Right atrium auricular region (tissue), 2 donors: ENCODE data around the gene SKI. TPM values are rescaled to one million over a fixed set of nuclear protein-coding genes. Genes with fewer than 3 reads are reported as not detected.

Experiments
- DNase-seq: peaks from one replicate; pipeline ENCODE4 v3.0.0-alpha.2; 2019; ENCODE audit warnings: low spot score
- H3K27ac ChIP-seq, 2 donors: fragments of 200-600 bp; sonication (generic); 1 replicate in 1 of 2; 2 replicates in 1 of 2; pipeline ENCODE4 v1.5.1; 2016 to 2019
- H3K27me3 ChIP-seq, 2 donors: fragments of 200-600 bp; sonication (generic); one replicate each; pipeline versions ENCODE4 v1.5.1 to v1.6.0; 2017 to 2019
- H3K36me3 ChIP-seq: fragments of 200-600 bp; sonication (generic); one replicate; pipeline ENCODE4 v1.5.1; 2016
- H3K4me1 ChIP-seq, 2 donors: fragments of 200-600 bp; sonication (generic); one replicate each; pipeline versions ENCODE4 v1.5.1 to v1.6.0; 2017 to 2019
- H3K4me3 ChIP-seq, 2 donors: fragments of 200-600 bp; sonication (generic); 1 replicate in 1 of 2; 2 replicates in 1 of 2; pipeline ENCODE4 v1.5.1; 2017 to 2019; ENCODE audit warnings: mild to moderate bottlenecking in 1 of 2, moderate library complexity in 1 of 2
- H3K9me3 ChIP-seq, 2 donors: fragments of 200-600 bp; sonication (generic); one replicate each; pipeline ENCODE4 v1.5.1; 2019
- total RNA-seq, 2 donors: library from RNA; depleted of rRNA; stranded (reverse); fragments of >200 nt; gene quantifications; one replicate each; pipeline ENCODE4 v1.1.0, GENCODE V29; 2016
- TF ChIP-seq, protein P1 (sequence below), 2 donors: fragments of 200-600 bp; sonication (generic); IDR thresholded peaks; one replicate each; pipeline ENCODE4 v1.5.1; 2019; ENCODE audit warnings: antibody characterized with exemption in 2 of 2

Gene SKI
- total RNA-seq, 2 donors from 2014 or later: 36.7 to 57.2 TPM

DNA sequence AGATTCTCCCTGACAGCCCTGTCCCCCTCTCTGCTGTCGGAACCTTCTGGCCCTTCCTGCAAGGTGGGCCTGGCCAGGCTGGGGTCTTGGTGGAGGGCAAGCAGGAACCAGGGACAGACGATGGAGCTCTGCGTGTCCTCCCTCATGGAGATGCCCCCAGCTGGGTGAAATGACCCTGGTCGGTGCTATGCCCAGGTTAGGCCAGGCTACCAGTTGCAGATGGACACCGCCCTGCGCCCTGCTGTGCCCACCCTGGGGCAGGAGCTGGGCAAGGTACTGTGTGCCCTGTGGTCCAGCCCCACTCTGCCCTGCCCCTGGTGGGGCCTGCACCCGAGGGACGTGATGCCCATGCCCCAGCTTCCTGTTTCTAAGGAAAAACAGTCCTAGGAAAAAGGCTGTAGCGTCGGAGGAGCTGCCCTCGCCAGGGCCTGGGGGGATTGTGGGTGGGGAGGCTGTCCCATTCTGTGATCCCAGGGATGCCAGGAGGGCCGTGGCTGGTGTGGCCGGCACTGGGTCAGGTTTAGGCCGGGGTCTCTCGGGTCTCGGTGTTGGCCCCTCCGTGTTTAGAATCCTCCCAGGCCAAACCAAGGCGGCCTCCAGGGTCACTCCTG lies 85.6 kb downstream of the SKI start:
- peak overlapping the region; percentile 92 to 93 for H3K27ac ChIP-seq
- H3K4me3 ChIP-seq: peak overlapping the region; percentile 61 to 81
- peaks cover 3% of the 10 kb centered on the region for H3K36me3 ChIP-seq
- no peaks in the 10 kb centered on the region for H3K9me3 ChIP-seq
- no peak for DNase-seq
- peaks cover 0 to 82% of the 10 kb centered on the region in 2 donors for H3K4me1 ChIP-seq
- H3K27me3 ChIP-seq: no peaks in the 10 kb centered on the region
- TF ChIP-seq, protein P1, sequence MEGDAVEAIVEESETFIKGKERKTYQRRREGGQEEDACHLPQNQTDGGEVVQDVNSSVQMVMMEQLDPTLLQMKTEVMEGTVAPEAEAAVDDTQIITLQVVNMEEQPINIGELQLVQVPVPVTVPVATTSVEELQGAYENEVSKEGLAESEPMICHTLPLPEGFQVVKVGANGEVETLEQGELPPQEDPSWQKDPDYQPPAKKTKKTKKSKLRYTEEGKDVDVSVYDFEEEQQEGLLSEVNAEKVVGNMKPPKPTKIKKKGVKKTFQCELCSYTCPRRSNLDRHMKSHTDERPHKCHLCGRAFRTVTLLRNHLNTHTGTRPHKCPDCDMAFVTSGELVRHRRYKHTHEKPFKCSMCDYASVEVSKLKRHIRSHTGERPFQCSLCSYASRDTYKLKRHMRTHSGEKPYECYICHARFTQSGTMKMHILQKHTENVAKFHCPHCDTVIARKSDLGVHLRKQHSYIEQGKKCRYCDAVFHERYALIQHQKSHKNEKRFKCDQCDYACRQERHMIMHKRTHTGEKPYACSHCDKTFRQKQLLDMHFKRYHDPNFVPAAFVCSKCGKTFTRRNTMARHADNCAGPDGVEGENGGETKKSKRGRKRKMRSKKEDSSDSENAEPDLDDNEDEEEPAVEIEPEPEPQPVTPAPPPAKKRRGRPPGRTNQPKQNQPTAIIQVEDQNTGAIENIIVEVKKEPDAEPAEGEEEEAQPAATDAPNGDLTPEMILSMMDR (IDR thresholded peaks at IDR 0.05): no peak

DNA sequence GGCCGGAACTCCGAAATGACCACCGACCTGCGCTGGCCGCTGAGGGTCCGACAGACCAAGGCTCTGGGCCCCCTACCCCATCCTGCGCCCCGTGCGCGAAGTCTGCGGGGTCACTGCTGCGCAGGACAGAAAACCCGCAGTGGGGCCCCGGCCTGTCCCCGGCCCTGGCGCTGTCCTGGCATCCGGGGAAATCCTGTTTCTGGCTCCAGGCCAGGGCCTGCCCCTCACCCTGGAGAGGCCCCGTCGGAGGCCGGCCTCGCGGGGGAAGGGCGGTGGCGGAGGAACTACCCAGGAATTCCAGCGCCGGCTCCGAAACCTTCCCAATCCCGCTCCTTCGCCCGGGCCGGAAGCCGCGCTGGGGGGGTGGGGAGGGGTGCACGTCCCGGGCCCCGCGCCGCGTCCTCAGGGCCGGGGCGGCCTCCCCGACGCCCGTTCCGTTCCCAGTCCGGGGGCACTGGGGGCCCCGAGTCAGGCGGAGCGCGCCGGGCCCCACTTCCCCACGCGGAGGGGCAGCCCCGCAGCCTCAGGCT lies 86.2 kb downstream of the SKI start:
- no peak for DNase-seq
- Histone ChIP-seq H3K36me3 (no peaks in the 10 kb centered on the region), H3K27me3 (no peaks in the 10 kb centered on the region), H3K4me3 (peak overlapping the region; percentile 61 to 81), H3K27ac (peak overlapping the region; percentile 92 to 93), H3K4me1 (peaks cover 0 to 88% of the 10 kb centered on the region in 2 donors), H3K9me3 (no peaks in the 10 kb centered on the region)
- TF ChIP-seq, protein P1 (IDR thresholded peaks at IDR 0.05): no peak

DNA sequence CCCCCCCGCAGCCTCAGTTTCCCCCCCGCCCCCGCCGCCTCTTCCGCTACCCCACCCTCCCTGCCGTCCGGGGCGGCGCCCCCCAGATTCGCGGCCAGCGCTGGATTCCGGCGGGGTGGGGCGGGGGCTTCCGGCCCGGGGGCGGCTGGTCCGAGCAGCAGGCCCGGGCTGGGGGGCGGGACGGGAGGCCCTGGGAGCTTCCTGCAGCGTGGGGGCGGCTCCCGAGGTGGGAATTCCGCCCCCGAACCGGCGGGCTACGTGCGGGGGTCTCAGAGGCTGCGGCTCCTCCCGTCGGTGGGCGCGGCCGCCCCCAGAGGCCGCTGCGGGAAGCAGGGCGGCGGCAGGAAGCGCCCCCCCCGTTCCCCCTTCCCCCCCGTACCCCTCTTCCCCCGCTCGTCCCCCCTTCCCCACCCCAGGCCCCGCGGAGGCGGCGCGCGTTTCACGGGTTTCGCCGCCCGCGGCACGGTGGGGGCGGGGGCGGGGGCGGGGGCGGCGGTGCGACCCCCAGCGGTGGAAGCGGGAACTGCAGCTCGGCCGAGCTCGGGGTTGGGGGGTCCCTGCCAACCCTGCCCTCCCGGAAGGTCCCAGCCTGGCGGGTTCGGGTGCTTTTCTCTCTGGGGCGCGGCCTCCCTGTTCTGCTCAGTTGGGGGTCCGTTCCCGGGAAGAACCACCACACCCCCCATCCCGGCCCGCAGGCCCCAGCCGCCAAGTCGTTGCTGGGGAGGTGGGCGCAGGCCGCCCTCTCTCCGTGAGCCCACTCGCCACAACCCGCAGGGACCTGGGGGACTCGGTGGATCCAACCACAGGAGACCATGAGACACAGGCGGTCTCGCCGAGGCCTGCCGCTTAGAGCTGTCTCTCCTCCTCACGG lies 86.9 kb downstream of the SKI start:
- no peaks in the 10 kb centered on the region for H3K27me3 ChIP-seq
- peak overlapping the region; percentile 61 to 81 for H3K4me3 ChIP-seq
- H3K4me1 ChIP-seq: peaks cover 0 to 94% of the 10 kb centered on the region in 2 donors
- H3K9me3 ChIP-seq: no peaks in the 10 kb centered on the region
- TF ChIP-seq, protein P1 (IDR thresholded peaks at IDR 0.05): peak; percentile 100
- H3K36me3 ChIP-seq: no peaks in the 10 kb centered on the region
- peak overlapping the region; percentile 92 to 93 for H3K27ac ChIP-seq
- no peak for DNase-seq

DNA sequence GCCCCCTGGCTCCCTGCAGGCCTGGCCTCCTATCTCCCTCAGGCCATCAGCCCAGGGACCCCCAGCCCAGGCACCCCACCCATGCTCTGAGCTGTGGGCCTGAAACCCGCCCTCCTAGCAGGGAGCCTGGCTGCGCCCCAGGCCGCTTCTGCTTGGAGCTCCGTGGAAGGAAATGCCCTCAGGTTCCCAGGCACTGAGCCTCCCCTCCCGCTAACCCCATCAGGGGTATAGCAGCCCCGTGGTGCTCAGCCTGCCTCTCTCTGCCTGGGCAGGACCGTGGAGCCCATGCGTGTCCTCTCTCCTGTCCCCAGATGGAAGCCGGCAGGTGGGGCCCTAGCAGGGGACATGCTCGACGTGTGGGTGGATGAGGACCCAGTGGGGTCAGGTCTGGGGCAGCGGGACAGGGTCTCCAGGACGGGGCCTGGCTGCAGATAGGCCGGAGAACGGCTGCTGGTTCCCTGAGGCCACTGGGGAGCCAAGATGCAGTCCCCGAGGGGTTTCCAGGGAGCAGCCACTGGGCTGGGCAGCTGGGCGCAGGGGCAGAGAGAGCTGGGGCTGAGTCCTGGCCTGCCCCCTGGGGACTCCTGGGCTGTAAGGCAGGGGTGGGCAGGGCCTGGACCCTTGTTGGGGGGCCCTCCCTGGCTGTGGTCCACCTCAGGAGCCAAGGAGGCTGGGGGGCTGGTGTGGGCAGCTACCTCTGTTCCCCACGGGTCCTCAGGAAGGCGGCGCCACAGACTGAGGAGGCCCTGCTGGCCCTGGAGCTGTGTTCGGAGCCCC lies 87.7 kb downstream of the SKI start:
- Histone ChIP-seq H3K27me3 (no peaks in the 10 kb centered on the region), H3K36me3 (no peaks in the 10 kb centered on the region), H3K9me3 (no peaks in the 10 kb centered on the region), H3K4me1 (peaks cover 0 to 94% of the 10 kb centered on the region in 2 donors), H3K4me3 (peak overlapping the region in 1 of 2 donors; percentile 81), H3K27ac (peak overlapping the region; percentile 92 to 93)
- no peak for DNase-seq
- TF ChIP-seq, protein P1 (IDR thresholded peaks at IDR 0.05): no peak

DNA sequence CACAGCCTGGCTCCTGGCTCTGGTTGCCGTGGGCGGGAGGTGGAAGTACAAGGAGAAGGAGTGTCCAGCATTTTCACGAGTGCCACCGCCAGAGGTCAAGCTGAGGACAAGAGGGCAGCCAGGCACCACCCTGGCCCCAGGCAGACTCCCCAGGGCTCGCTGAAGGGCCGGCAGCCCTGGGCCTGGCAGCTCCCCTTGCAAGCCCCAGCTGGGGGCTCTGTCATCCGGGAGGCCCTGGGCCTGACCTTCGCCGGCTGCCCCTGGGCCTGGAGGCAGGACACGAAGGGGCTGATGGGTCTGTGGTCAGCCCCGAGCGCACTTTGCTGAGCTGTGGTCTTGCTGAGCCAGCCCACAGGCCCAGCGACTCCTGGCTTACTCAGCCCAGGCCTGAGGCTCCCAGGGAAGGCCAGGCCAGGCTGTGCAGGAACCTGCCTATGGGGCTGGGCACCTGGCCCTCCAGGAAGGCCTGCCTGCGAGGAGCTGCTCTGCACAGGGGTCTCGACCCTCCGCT lies 88.4 kb downstream of the SKI start:
- Histone ChIP-seq H3K27ac (peak overlapping the region; percentile 92 to 93), H3K9me3 (no peaks in the 10 kb centered on the region), H3K36me3 (no peaks in the 10 kb centered on the region), H3K4me1 (peaks cover 0 to 94% of the 10 kb centered on the region in 2 donors), H3K27me3 (no peaks in the 10 kb centered on the region), H3K4me3 (no peak overlapping the region)
- DNase-seq: no peak
- TF ChIP-seq, protein P1 (IDR thresholded peaks at IDR 0.05): no peak
